ENCODE measurements around the gene PKDCC.

The PKDCC gene

DNA sequence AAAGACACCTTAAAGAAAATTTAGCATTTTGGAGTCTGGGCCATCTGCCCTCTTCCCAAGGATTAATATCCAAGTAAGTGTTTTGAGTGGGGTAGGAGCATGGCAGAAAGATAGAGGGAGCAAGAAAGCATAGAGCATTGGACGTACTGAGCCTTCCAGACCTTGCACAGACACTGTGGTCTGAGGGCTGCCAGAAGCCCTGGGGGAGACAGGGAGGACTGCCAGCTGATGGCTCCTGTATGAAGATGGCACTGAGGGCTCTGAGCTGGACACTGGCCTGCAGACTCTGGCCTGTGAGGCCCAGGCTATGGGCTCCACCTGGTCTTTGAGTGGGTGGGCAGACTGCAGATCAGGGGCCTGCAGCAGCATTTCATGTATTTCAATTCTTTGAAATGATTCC lies 2.9 kb upstream of the PKDCC start:
- H3K27ac ChIP-seq = no peak overlapping the region
- peaks cover 96% of the 10 kb centered on the region for H3K27me3 ChIP-seq

DNA sequence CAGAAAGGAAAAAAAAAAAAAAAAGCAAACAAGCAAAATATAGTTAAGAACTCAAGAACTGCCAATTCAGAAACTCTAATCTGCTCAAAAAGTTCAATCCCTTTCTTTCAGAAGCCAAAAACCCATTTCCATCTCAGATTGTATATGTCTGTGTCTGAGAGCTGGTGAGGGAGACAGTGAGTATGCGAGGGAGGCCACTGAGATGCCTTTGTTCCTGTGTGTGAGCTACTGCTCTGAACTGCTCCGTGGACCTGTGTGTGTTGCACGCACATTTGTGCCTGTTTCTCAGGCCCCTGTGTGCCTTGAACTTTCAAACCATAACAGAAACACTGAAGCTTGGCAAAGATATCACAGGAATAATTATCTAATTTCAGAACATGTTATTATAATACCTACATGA lies 2.5 kb upstream of the PKDCC start:
- H3K4me3 ChIP-seq (ENCODE audit: low read depth in 1 of 2, low read length in 1 of 2) = no peak overlapping the region
- H3K27me3 ChIP-seq = peaks cover 99% of the 10 kb centered on the region
- no peak overlapping the region for H3K27ac ChIP-seq
- TF ChIP-seq CTCF (IDR thresholded peaks at IDR 0.05) = no peak
- no peaks in the 10 kb centered on the region for H3K36me3 ChIP-seq
- H3K9me3 ChIP-seq = no peaks in the 10 kb centered on the region
- H3K4me1 ChIP-seq (ENCODE audit: control insufficient read depth in 1 of 2, insufficient read depth in 1 of 2, low read depth in 1 of 2, low read length in 1 of 2) = peaks cover 0 to 5% of the 10 kb centered on the region in 2 experiments

More for the DNA sequence above, 2.9 kb upstream of the PKDCC start:
- H3K36me3 ChIP-seq = no peaks in the 10 kb centered on the region
- peaks cover 0 to 5% of the 10 kb centered on the region in 2 experiments for H3K4me1 ChIP-seq (ENCODE audit: control insufficient read depth in 1 of 2, insufficient read depth in 1 of 2, low read depth in 1 of 2, low read length in 1 of 2)
- no peak for TF ChIP-seq CTCF (IDR thresholded peaks at IDR 0.05)
- no peaks in the 10 kb centered on the region for H3K9me3 ChIP-seq
- H3K4me3 ChIP-seq (ENCODE audit: low read depth in 1 of 2, low read length in 1 of 2) = no peak overlapping the region

- Histone ChIP-seq H3K4me1 (ENCODE audit: control insufficient read depth in 1 of 2, insufficient read depth in 1 of 2, low read depth in 1 of 2, low read length in 1 of 2) (peaks cover 0 to 5% of the 10 kb centered on the region in 2 experiments), H3K36me3 (no peaks in the 10 kb centered on the region), H3K9me3 (no peaks in the 10 kb centered on the region), H3K27me3 (peaks cover 99% of the 10 kb centered on the region), H3K27ac (no peak overlapping the region), H3K4me3 (ENCODE audit: low read depth in 1 of 2, low read length in 1 of 2) (no peak overlapping the region)
- no peak for TF ChIP-seq CTCF (IDR thresholded peaks at IDR 0.05)
These were observed 1.7 kb upstream of the PKDCC start for GRCh38 chr2:42045848-42046748.

GRCh38 chr2:42046819-42047487 lies 868 bp upstream of the PKDCC start:
- no peak for TF ChIP-seq CTCF (IDR thresholded peaks at IDR 0.05)
- Histone ChIP-seq H3K36me3 (no peaks in the 10 kb centered on the region), H3K4me3 (ENCODE audit: low read depth in 1 of 2, low read length in 1 of 2) (peak overlapping the region in 1 of 2 experiments; percentile 32), H3K27ac (no peak overlapping the region), H3K4me1 (ENCODE audit: control insufficient read depth in 1 of 2, insufficient read depth in 1 of 2, low read depth in 1 of 2, low read length in 1 of 2) (peaks cover 0 to 5% of the 10 kb centered on the region in 2 experiments), H3K27me3 (peaks cover 99% of the 10 kb centered on the region), H3K9me3 (no peaks in the 10 kb centered on the region)

GRCh38 chr2:42048299-42049220 lies 739 bp downstream of the PKDCC start:
- no peak for TF ChIP-seq CTCF (IDR thresholded peaks at IDR 0.05)
- Histone ChIP-seq H3K27me3 (peaks cover 89% of the 10 kb centered on the region), H3K9me3 (no peaks in the 10 kb centered on the region), H3K36me3 (no peaks in the 10 kb centered on the region), H3K4me3 (ENCODE audit: low read depth in 1 of 2, low read length in 1 of 2) (no peak overlapping the region), H3K27ac (no peak overlapping the region), H3K4me1 (ENCODE audit: control insufficient read depth in 1 of 2, insufficient read depth in 1 of 2, low read depth in 1 of 2, low read length in 1 of 2) (peaks cover 0 to 5% of the 10 kb centered on the region in 2 experiments)
